ENCODE measurements around the gene PIGP.

- TF ChIP-seq CTCF (IDR thresholded peaks at IDR 0.05) = no peak
- TF ChIP-seq ZFX (IDR thresholded peaks at IDR 0.05; ENCODE audit: borderline replicate concordance) = no peak
Observed at GRCh38 chr21:37072274-37072987, 440 bp downstream of the PIGP start.
